Memory B cell (primary cell): ENCODE data around the gene MKX.
A peak's percentile ranks its signal among the peaks of the same experiment; 100 is the strongest.

ENCODE experiments used
- ATAC-seq: fragments of 150-1000 bp; cut with Tn5 transposase; 2 replicates; pipeline ENCODE4 v1.10.0; 2021; ENCODE audit warnings: low read depth, mild to moderate bottlenecking, moderate library complexity
- DNase-seq, 2 donors: peaks; one replicate each; pipeline ENCODE4 v3.0.0; 2022; ENCODE audit warnings: low spot score in 2 of 2
- H3K27ac Mint-ChIP-seq: one replicate; pipeline ENCODE4 v1.8.0; 2022; ENCODE audit warnings: mild to moderate bottlenecking, moderate library complexity, mixed read lengths
- H3K27me3 Mint-ChIP-seq: one replicate; pipeline ENCODE4 v1.8.0; 2022; ENCODE audit warnings: mixed read lengths
- H3K36me3 Mint-ChIP-seq: one replicate; pipeline ENCODE4 v1.8.0; 2022; ENCODE audit warnings: mild to moderate bottlenecking, mixed read lengths
- H3K4me1 Mint-ChIP-seq: one replicate; pipeline ENCODE4 v1.8.0; 2022; ENCODE audit warnings: mixed read lengths
- H3K4me3 Mint-ChIP-seq: one replicate; pipeline ENCODE4 v1.8.0; 2022; ENCODE audit warnings: mild to moderate bottlenecking, moderate library complexity, mixed read lengths
- H3K9me3 Mint-ChIP-seq: one replicate; pipeline ENCODE4 v1.8.0; 2022; ENCODE audit warnings: mixed read lengths

MKX gene, protein sequence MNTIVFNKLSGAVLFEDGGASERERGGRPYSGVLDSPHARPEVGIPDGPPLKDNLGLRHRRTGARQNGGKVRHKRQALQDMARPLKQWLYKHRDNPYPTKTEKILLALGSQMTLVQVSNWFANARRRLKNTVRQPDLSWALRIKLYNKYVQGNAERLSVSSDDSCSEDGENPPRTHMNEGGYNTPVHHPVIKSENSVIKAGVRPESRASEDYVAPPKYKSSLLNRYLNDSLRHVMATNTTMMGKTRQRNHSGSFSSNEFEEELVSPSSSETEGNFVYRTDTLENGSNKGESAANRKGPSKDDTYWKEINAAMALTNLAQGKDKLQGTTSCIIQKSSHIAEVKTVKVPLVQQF

DNA sequence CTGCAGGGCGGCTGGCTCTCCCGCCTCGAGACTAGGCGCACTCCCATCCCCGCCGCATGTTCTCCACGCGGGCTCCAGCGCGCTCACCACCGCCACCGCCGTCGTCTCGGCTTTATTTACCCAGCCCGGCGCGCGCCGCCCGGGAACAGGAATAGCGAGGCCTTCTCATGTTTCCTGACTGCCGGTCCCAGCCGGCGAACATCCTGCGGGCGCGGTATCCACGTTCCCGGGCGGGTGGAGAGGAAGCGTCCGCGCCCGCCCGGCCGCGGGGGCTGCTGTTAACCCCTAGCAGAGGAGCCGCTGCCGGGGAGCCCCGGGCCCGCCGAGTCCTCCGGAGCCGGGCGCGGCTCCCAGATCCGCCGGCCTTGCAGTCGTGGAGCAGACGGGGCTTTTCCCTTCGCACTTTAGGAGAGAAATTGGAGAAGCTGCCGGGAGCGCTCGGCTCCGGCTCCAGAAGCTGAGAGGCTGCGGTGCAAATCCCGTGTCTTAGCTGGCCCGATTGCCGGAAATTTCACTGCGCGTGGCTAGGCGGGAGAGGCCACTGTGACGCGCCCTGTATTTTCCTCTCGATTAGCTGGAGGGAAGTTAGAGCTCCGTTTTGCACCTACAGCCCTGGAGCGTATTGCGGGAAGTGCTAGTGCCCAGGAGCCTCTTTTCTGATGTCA, at the start of gene MKX:
Gene MKX (minus strand): TSS at position 88 of the 665 bp plus-strand sequence. CDS start 2,404 bp downstream, outside the sequence.
- no peak for ATAC-seq
- Mint-ChIP-seq H3K27ac (peak within 1 kb of the TSS; percentile 45), H3K27me3 (peaks cover 30% of the 10 kb centered on the region), H3K36me3 (no peaks in the 10 kb centered on the region), H3K4me3 (peak within 1 kb of the TSS; percentile 70), H3K9me3 (no peaks in the 10 kb centered on the region), H3K4me1 (peaks cover 17% of the 10 kb centered on the region)
- peak in 1 of 2 donors; percentile 11 for DNase-seq

DNA sequence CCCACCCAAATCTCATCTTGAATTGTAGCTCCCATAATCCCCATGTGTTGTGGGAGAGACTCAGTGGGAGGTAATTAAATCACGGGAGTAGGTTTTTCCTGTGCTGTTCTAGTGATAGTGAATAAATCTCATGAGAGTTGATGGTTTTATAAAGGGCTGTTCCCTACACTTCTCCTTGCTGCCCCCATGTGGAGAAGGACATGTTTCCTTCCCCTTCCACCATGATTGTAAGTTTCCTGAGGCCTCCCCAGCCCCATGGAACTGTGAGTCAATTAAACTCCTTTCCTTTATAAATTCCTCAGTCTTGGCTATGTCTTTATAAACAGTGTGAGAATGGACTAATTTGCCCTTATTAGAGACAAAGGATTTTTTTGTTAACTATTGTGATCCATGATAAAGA, 48.5 kb upstream of the MKX start:
- Mint-ChIP-seq H3K27ac (no peak overlapping the region), H3K4me1 (no peaks in the 10 kb centered on the region), H3K4me3 (no peak overlapping the region), H3K27me3 (peaks cover 13% of the 10 kb centered on the region), H3K36me3 (no peaks in the 10 kb centered on the region), H3K9me3 (peaks cover 3% of the 10 kb centered on the region)
- ATAC-seq = no peak
- no peak for DNase-seq

DNA sequence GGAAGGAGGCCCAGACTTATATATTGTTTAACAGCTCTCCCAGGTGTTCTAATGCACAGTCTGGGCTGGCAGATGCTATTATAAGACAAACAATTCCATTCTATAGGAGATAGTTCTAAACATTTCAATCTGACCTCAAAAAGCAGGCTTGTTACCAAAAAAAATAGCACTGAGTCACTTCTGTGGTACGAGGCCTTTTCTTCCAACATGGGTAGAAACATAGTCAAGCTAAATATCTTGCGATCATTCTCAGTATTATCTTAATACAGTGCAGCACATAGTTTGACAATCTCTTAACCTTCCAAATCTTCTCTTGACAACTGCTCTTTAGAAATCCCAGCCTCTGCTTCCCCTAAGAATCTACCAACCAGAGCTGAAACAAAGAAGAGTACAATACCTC, 46.6 kb upstream of the MKX start:
- DNase-seq = no peak
- ATAC-seq = no peak
- H3K4me1 Mint-ChIP-seq = no peaks in the 10 kb centered on the region
- no peaks in the 10 kb centered on the region for H3K36me3 Mint-ChIP-seq
- no peak overlapping the region for H3K27ac Mint-ChIP-seq
- H3K9me3 Mint-ChIP-seq = peaks cover 3% of the 10 kb centered on the region
- H3K4me3 Mint-ChIP-seq = no peak overlapping the region
- peaks cover 15% of the 10 kb centered on the region for H3K27me3 Mint-ChIP-seq

DNA sequence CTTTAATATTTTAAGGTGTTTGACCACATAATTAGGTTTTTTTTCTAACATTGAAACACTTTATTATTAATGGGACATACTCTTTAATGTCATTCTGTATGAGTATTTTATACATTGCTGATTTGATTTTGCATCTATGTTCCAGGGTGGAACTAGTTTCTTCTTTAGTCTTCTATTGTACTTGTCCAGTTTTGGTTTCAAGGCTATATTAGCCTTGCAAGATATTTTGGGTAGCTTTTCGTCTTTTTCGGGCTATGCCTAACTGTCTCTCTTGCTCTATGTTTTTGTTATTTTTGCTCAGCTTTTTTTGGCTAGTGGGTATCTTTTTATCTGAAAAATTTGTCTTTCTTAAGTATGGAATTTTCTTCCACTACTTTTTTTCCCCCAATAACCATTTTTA, 38.7 kb upstream of the MKX start:
- peaks cover 4% of the 10 kb centered on the region for H3K27me3 Mint-ChIP-seq
- no peak overlapping the region for H3K27ac Mint-ChIP-seq

DNA sequence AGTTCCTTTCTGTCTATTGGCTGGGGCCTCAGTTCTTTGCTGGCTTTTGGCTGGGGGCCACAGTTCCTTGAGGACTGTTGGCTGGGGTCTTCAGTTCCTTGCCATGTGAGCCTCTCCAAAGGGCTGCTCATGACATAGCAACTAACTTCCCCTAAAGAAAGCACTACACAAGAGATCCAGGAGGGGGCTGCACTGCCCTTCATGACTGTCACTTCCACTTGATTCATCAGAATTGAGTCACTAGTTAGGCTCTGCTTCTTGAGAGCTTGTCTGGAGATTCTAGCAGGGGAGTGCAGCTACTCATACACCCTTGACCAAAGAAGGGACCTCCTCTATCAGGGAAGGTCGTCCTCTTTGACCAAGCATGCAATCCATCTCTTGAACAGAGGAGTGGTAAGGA, 38.0 kb upstream of the MKX start:
- no peak overlapping the region for H3K27ac Mint-ChIP-seq

More for the DNA sequence above, 38.7 kb upstream of the MKX start:
- Mint-ChIP-seq H3K4me3 (no peak overlapping the region), H3K4me1 (no peaks in the 10 kb centered on the region), H3K9me3 (no peaks in the 10 kb centered on the region), H3K36me3 (no peaks in the 10 kb centered on the region)
- ATAC-seq (no peak), DNase-seq (no peak)

DNA sequence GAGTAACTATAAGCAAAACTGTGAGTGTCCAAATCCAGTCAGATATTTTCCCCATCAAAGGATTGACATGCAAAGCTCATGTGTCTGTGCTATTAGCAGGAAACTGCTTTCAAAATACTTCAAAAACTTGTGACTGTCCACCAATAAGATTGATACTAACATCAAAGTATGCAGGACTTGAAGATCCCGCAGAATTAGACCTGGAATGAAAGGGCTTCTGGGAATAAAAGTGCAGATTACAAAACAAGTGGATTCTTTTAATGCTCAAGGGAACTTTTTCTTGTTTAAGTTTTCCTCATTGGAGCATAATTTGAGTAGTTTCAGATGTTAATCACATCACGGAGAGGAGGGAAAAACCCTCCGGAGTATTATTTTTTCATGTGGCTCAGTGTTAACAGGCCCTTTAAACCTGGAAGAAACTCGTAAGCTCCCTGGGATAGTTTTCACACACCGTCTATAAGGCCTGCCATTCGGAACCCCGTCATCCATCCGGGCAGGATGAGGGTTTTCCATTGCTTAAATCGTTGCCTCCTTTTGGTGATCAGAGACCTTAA, 33.9 kb upstream of the MKX start:
- no peaks in the 10 kb centered on the region for H3K4me1 Mint-ChIP-seq
- no peak for DNase-seq

More for the DNA sequence above, 38.0 kb upstream of the MKX start:
- Mint-ChIP-seq H3K9me3 (no peaks in the 10 kb centered on the region), H3K36me3 (no peaks in the 10 kb centered on the region), H3K4me1 (no peaks in the 10 kb centered on the region), H3K4me3 (no peak overlapping the region), H3K27me3 (peaks cover 4% of the 10 kb centered on the region)
- no peak for ATAC-seq
- no peak for DNase-seq

DNA sequence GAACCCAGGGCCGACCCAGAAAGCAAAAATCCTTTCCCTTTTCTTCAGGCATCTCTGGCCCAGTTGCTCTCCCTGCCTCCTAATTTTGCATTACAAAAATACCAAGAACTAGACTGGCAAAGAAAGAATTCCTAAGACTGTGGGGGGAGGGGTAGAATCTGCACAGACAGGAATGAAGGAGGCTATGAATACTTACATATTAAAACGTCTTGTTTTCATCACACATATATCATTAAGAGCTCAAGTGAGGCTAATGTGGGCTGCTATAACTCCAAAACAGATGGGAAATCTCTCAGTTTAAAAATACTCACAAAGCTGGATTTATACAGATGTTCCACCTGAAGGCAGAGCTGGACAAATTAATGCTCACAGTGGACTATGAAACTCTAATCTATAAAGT, 29.2 kb upstream of the MKX start:
- DNase-seq = no peak
- ATAC-seq = no peak
- H3K9me3 Mint-ChIP-seq = no peaks in the 10 kb centered on the region
- no peaks in the 10 kb centered on the region for H3K36me3 Mint-ChIP-seq
- H3K27ac Mint-ChIP-seq = no peak overlapping the region
- no peak overlapping the region for H3K4me3 Mint-ChIP-seq
- peaks cover 20% of the 10 kb centered on the region for H3K27me3 Mint-ChIP-seq
- H3K4me1 Mint-ChIP-seq = no peaks in the 10 kb centered on the region

More for the DNA sequence above, 33.9 kb upstream of the MKX start:
- no peaks in the 10 kb centered on the region for H3K9me3 Mint-ChIP-seq
- H3K4me3 Mint-ChIP-seq = no peak overlapping the region
- H3K36me3 Mint-ChIP-seq = no peaks in the 10 kb centered on the region
- H3K27ac Mint-ChIP-seq = no peak overlapping the region
- H3K27me3 Mint-ChIP-seq = peaks cover 12% of the 10 kb centered on the region
- ATAC-seq = no peak

DNA sequence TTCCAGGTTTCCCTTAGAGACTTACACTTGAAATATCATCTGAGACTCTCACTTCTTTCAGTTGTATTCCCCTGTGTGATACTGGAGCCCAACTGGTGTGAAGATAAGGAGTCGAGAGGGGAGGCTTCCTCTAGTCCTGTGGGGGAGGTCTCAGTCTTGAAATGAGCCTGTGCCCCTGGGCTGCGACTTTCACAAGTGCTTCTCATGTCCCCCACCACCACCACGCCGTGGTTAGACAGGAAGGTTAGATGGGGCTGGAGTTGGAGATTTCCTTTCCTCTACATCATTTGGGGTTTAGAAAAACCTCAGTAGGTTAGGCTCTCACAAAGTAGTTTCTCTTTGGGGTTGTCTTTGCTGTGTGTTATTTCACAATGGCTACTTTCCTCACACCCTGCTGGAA, 25.6 kb upstream of the MKX start:
- DNase-seq = no peak
- Mint-ChIP-seq H3K27ac (no peak overlapping the region), H3K36me3 (no peaks in the 10 kb centered on the region)

DNA sequence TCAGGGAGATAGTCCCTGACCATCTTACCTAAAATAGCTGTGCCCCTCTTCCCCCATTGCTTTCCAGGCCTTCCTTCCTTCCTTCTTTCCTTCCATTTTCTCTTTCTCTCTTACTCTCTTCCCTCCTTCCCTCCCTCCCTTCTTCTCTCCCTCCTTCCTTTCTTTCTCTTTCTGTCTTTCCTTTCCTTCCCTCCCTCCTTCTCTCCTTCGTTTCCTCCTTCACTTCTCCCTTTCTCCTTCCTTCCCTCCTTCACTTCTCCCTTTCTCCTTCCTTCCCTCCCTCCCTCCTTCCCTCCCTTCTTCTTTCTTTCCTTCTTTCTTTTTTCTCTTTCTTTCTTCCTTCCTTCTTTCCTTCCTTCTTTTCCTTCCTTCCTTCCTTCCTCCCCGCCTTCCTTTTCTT, 24.6 kb upstream of the MKX start:
- ATAC-seq (no peak), DNase-seq (no peak)
- Mint-ChIP-seq H3K27ac (no peak overlapping the region), H3K36me3 (no peaks in the 10 kb centered on the region), H3K9me3 (peaks cover 2% of the 10 kb centered on the region), H3K4me3 (no peak overlapping the region), H3K4me1 (no peaks in the 10 kb centered on the region), H3K27me3 (peaks cover 15% of the 10 kb centered on the region)

More for the DNA sequence above, 25.6 kb upstream of the MKX start:
- Mint-ChIP-seq H3K9me3 (peaks cover 2% of the 10 kb centered on the region), H3K4me3 (no peak overlapping the region), H3K27me3 (peaks cover 19% of the 10 kb centered on the region), H3K4me1 (no peaks in the 10 kb centered on the region)
- no peak for ATAC-seq

DNA sequence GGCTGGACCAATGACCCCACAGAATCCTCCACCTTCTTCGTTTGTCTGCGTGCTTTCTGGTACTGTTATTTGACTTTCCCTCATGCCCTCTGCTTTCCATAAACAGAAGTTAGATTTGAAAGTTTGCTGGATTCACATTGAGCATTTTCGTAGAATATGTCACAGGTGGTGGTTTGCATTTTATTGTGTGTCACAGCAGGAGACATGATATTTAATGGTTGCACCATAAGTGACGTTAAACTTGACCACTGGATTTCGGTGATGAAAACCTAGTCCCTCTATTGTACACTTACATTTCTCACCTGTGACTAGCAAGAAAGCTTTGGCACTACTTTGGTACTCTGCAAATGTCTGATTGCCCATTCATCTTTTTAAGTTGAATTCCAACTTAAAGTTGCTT, 15.2 kb upstream of the MKX start:
- Mint-ChIP-seq H3K4me3 (no peak overlapping the region), H3K9me3 (no peaks in the 10 kb centered on the region), H3K27ac (no peak overlapping the region), H3K36me3 (no peaks in the 10 kb centered on the region), H3K27me3 (peaks cover 6% of the 10 kb centered on the region), H3K4me1 (no peaks in the 10 kb centered on the region)
- no peak for DNase-seq
- no peak for ATAC-seq

DNA sequence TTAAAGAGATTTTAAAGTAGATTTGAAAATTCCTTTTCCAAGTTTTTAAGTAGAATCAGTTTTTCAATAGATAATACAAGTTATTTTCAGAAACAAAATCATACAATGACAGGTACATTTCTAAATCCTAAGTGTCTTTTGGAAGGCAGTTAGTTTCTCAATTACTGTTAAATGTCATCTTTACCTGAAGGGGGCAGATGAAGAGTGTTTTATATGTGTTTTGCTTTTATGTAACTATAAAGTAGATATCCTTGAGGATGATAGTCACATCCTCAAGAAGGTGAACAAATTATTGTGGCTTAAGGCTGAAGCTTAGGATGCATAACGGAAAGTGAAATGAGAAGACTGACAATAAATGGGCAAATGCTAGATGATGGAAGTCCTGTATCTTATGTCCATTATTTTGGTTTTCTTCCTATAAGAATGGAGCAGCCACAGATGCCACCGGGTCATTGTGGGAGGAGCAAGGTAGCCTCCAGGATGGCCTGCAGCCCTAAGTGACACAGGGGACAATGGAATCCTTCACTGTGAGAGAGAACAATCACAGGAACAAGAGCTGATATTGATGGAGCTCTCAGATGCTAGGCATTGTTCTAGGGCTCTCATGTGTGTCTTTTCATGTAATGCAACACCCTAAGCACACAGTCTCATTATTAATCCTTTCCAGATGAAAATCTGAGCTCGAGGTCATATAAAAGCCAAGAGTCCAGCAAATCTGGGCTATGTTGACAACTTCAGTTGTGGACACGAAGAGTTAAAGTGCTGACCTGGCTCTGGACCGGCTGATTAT, 14.1 kb upstream of the MKX start:
- Mint-ChIP-seq H3K36me3 (no peaks in the 10 kb centered on the region), H3K27me3 (peaks cover 6% of the 10 kb centered on the region)
- no peak for ATAC-seq

DNA sequence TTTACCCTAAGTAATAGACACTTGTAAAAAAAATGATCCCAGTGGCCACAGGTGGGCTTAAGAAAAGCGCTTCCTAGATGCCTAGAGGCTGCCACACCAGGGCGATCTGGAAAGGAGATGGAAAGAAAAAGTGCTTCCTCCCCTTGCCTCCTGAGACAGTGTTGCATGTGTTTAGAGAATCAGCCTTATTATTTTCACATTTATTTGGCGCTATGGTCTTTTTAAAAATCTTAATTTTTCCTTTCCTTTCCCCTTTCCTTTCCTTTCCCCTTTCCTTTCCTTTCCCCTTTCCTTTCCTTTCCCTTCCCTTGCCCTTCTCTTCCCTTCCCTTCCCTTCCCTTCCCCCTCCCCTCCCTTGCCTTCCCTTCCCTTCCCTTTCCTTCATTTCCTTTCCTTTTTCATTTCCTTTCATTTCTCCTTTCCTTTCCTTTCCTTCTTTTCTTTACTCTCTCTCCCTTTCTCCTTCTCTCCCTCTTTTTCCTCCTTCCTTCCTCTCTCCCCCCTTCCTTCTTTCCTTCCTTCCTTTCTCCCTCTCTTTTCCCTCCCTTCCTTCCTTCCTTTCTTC, 7.1 kb upstream of the MKX start:
- H3K4me3 Mint-ChIP-seq = no peak overlapping the region

More for the DNA sequence above, 14.1 kb upstream of the MKX start:
- Mint-ChIP-seq H3K27ac (no peak overlapping the region), H3K9me3 (no peaks in the 10 kb centered on the region), H3K4me3 (no peak overlapping the region), H3K4me1 (no peaks in the 10 kb centered on the region)
- no peak for DNase-seq

DNA sequence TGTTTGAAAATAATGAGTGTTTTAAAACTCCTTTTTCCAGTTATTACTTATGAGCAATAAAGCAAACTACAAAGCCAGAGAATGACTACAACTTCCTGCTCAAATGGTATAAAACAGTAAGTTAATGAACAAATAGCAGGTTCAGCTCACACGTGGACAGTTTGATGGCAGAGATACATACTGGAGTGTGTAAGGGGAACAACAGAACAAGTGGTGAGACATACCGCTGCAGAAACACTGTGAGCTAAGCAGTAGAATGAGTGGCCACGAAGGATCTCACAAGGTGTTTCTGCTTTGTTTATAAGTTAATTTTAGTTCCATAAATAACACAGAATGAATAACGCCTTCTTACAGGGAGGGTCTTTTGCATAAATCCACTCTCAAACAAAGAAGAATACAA, 3.0 kb upstream of the MKX start:
- H3K4me3 Mint-ChIP-seq = no peak overlapping the region
- ATAC-seq = no peak
- peaks cover 16% of the 10 kb centered on the region for H3K4me1 Mint-ChIP-seq
- peaks cover 38% of the 10 kb centered on the region for H3K27me3 Mint-ChIP-seq
- H3K9me3 Mint-ChIP-seq = peaks cover 4% of the 10 kb centered on the region
- DNase-seq = no peak
- H3K36me3 Mint-ChIP-seq = peaks cover 3% of the 10 kb centered on the region
- no peak overlapping the region for H3K27ac Mint-ChIP-seq

More for the DNA sequence above, 7.1 kb upstream of the MKX start:
- Mint-ChIP-seq H3K36me3 (peaks cover 3% of the 10 kb centered on the region), H3K9me3 (peaks cover 4% of the 10 kb centered on the region), H3K4me1 (peaks cover 5% of the 10 kb centered on the region), H3K27ac (no peak overlapping the region), H3K27me3 (peaks cover 18% of the 10 kb centered on the region)
- DNase-seq (no peak), ATAC-seq (no peak)

DNA sequence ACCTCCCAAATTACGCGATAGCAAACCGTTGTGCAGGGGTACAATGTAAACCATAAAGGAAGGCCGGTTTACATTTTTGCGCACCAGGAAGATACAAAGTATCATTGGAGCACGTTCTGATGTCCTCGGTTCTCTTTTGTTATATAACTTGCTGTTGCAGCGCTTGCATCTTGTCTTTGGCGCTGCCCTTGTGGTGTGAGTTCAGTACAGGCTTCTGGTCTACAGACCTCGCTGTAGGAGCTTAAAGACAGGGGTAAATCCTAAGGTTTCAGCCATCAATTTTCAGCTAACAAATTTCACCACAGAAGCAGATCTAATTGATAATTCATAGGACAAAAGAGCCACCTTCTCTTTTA, 1.5 kb upstream of the MKX start:
- Mint-ChIP-seq H3K4me3 (no peak overlapping the region), H3K27me3 (peaks cover 29% of the 10 kb centered on the region), H3K36me3 (no peaks in the 10 kb centered on the region), H3K9me3 (no peaks in the 10 kb centered on the region), H3K4me1 (peaks cover 14% of the 10 kb centered on the region), H3K27ac (no peak overlapping the region)
- DNase-seq (no peak), ATAC-seq (no peak)
